GM18507 (cell line): Measurements from ENCODE around the gene PTPRC.
A peak's percentile ranks its signal among the peaks of the same experiment; 100 is the strongest.

Experiments used
- DNase-seq: peaks from one replicate; pipeline ENCODE4 v3.0.0; 2011; ENCODE audit warnings: low read depth; ENCODE audit not compliant: insufficient read length; ENCODE audit errors: extremely low spot score
- FAIRE-seq: peaks from 2 replicates; lab custom pipeline; 2011; peaks lifted over from hg19 to GRCh38; lab: Jason Lieb, UNC

PTPRC gene

DNA sequence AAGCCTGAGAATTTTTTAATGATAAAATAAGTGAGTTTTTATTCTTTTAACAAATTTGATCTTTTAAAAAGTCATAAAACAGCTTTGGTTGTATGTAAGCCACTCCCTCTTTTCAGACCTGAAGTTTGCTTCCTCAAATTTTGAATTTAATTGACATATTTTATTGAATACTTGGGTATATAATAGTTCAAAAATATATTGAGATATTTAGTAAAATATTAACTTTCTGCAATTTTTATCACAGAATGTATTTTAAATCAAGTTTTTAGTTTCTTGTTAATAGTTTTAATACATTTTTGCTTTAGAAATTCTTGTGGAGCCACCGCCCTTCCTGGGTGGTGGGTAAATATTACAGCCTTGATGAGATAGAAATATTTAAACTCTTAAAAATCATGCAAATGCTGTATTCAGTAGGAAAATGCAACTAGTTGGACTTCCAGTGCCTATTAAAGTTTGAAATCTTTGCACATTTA is 867 bp downstream of the PTPRC start:
- DNase-seq (no peak), FAIRE-seq (no peak)

DNA sequence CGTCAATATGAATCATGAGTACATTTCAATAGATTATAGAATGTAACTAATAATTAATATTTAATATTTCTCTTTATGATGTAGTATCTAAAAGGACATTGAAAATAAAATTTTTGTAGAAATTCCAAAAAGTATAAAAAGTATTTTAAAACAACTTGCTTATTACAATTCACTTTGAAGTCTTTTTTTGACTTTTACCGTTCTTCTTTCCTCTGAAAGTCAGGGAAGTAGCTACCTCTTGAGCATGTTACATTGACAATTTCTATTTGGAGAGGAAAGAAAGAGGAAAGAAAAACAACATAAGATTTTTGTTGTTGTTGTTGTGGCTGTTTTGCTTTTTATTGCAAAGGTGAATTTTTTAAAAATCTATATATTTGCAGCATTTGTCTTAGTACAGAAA is 1.3 kb downstream of the PTPRC start:
- FAIRE-seq (peak; percentile 57), DNase-seq (no peak)

GRCh38 chr1:198641501-198641900 is 2.7 kb downstream of the PTPRC start:
- DNase-seq (no peak), FAIRE-seq (peak; percentile 81)

- no peak for DNase-seq
- no peak for FAIRE-seq
Observed at GRCh38 chr1:198641966-198642668, 3.3 kb downstream of the PTPRC start.

DNA sequence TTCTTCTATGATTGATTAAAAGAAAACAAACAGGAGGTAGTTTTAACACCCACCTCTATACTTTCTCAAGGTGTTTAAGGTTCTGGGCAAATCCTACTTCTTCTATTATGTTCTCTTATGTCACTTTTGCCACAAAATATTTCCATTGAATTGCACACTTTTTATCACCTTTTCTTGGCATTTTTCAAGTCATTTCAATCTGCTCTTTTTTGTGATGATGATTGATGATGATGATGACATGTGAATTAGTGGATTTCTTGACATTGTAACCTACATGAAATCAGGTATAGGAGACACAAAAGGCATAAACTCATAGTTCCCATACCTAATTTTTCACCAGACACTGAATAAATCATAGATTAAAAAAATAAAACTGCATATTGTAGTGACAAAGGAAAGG is 4.1 kb downstream of the PTPRC start:
- no peak for FAIRE-seq
- no peak for DNase-seq

DNA sequence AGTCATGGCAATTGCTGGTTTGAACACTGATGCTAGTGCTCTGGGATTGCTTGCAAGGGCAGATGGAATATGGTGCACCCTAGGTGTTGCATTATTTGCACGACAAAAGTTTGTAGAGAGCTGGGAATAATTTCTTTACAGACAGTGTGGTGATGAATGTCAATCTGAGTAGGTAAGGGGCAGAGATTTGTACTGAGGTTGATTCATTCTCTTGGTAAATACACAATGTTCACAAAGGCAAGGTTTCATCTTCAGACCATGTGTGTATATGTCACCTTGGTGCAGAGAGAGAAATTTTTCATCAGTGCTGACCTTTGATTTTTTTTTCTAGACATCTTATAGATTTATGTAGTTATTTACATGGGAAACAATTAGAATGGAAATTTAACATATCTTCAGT is 5.0 kb downstream of the PTPRC start:
- FAIRE-seq (no peak), DNase-seq (no peak)

DNA sequence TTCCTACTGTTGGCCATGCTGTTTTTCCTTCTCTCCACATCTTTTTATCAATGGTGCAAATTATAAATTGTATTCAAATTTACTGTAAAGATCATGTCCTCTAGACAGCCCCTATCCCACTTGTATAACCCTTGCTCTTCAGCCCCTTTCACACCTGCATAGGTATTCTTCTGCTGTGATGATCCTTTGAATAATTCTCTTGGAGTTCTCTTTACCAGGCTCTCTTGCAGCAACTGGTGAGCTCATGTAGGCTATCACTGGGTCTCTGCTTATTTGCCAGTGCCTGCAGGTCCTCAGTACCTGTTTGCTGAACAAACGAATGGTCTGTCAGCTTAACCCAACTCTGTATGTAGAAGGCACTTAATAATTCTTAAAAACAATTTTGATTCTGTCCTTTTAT is 8.2 kb downstream of the PTPRC start:
- no peak for DNase-seq
- FAIRE-seq, result peak; percentile 45

DNA sequence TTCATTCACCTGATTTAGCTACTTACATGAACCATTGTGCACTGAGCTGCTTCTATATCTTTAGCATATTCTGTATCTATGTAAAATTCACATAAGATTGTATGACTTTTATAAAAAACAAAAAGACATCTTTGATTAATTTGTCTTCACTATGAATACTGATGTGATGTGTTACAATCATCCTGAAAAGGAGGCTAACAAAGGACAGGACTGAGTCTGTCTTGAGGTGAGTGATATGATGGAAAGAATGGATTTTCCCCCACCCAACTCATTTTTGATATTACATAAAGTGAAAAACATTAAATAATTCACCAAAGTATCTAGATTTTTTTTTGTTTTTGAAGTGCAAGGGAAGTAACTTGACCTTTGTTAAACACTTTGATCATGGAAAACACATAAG is 9.8 kb downstream of the PTPRC start:
- no peak for DNase-seq
- FAIRE-seq, result peak; percentile 15

GRCh38 chr1:198649232-198649967 is 10.6 kb downstream of the PTPRC start:
- DNase-seq (no peak), FAIRE-seq (peak; percentile 71)

- FAIRE-seq, result no peak
Observed at GRCh38 chr1:198649968-198650338, 11.1 kb downstream of the PTPRC start.

GRCh38 chr1:198650506-198650905 is 11.7 kb downstream of the PTPRC start:
- FAIRE-seq, result no peak
- no peak for DNase-seq

More at GRCh38 chr1:198649968-198650338, 11.1 kb downstream of the PTPRC start:
- DNase-seq, result no peak

DNA sequence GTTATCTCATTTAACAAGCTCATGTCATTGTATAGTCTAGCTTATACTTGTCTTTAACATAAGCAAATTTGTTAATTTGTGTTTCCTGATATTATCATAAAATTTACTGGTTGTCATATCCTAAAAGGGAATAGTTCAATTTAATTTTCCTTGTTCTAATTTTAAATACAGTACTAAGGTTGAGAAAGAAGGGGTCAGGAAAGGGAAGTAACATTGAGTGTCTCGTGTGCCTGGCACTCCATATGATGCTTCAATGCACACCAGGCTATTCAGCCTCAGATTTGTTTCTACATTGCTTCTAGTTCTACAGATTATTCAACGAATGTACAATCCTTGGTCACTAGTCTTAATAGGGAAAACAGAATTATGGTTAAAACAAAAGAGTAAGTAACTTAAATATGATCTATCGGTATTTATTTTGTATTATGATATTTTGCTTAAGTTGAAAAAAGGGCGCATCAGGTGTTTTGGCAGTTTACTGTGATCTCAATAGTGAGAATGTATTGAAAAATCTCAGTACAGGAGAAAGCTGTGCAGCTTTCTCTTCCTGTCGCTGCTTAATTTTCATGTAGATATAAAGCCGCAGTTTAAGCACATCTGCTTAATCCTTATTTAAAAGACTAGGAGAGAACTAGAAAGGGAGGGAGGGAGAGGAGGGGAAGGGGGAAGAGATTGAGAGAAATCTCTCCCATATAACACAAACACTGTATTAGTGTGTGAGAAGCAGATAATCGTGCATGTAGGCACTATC is 13.0 kb downstream of the PTPRC start:
- FAIRE-seq (peak; percentile 85), DNase-seq (no peak)

DNA sequence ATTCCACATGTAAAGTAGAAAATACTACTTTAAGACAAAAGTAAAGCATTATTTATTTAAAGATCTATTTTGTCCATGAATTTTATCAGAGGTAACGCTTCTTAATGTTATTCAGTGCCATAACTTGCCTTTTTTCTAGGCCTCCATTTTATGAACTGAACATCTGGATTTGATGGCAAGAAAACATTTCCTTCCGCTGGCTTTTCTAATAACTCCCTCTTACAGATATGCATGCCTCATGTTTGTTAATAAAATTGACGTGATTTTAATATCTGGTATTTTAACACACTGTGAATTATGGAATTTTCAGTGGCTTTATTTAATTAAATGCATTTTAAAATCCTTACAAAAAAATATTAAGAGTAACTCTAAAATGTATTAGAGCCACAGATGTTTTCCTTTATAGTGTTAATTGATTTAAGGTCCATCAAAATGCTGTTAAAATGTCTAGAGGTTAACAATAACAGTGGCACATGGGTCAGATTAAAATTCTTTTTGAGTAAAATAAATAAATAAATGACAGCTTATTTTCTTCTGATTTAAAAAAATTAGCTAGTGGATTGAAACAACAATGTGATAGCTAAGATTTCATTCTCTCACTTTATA is 15.1 kb downstream of the PTPRC start:
- no peak for DNase-seq
- peak; percentile 18 for FAIRE-seq

DNA sequence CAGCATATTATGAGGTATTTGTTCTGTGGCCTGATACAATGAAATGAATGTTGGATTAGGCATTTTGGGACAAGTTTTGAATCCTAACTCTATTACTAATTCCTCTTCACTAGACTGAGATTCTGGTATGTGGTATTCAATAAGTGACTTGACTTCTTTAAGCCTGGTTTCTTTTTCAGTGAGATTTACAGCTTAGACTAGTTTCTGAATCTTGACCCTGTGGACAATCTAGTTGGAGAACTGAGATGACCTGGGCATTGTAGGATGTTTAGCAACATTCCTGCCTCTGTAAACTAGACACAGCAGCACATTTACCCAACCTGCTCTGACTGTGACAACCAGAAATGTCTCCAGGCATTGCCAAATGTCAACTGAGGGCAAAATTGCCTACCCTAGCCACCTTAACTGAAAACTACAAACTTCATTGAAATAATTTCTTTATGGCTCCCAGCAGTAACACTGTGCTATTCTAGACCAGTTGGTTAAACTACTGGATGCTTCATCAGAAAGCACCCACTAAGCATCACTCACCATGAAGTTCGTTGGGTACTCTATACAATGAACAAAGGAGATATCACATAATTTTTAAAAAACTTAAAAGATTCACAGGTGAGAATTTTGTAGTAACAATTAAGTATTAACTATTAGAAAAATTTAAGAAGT is 16.8 kb downstream of the PTPRC start:
- peak; percentile 86 for FAIRE-seq
- DNase-seq, result no peak

DNA sequence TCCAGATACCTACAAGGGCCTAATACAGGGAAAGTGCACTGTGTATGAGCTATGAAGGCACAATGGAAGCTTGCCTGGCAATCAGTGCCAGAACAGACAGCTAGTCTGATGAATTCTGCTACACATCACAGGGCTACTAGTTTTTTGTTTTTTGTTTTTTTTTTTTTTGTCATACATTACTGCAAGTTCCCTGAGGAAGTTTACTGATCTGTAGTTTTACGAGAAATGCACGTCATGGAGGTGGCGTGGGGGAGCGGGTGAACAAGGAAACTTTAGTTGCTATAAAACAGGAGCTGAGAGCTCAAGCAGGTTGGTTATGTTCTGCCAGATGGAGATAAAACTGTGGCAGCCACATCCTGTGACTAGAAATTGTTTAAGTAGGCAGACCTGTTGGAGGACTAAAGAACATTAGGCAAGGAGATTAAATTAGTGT is 17.7 kb downstream of the PTPRC start:
- DNase-seq, result no peak
- FAIRE-seq, result peak; percentile 90

GRCh38 chr1:198657550-198658064 is 18.8 kb downstream of the PTPRC start:
- DNase-seq (no peak), FAIRE-seq (peak; percentile 88)

- FAIRE-seq, result peak; percentile 91
- no peak for DNase-seq
Observed at GRCh38 chr1:198660341-198661261, 21.8 kb downstream of the PTPRC start.

GRCh38 chr1:198662821-198663220 is 24.0 kb downstream of the PTPRC start:
- FAIRE-seq, result peak; percentile 78
- DNase-seq, result no peak
